Fibroblast of lung (primary cell): ENCODE results near the gene SPAAR.
"Not testable (repeated sequence)": the region's sequence is repeated elsewhere in the genome, so short reads cannot be mapped to it uniquely, and the experiment has no call there.

Source experiments
- CTCF ChIP-seq, 2 donors: IDR thresholded peaks in 1 of 2; conservative IDR thresholded peaks in 1 of 2; 1 replicate in 1 of 2; 2 replicates in 1 of 2; pipeline ENCODE4 v1.5.1; 2011 to 2012; ENCODE audit warnings: low read length in 2 of 2, control low read depth in 1 of 2, inconsistent platforms in 1 of 2, low read depth in 1 of 2, mild to moderate bottlenecking in 1 of 2
- EZH2 ChIP-seq: IDR thresholded peaks from 2 replicates; pipeline ENCODE4 v1.5.1; 2012; ENCODE audit warnings: low read length, control low read depth, mild to moderate bottlenecking; ENCODE audit errors: missing control alignments

GRCh38 chr9:35934069-35934468, 24.8 kb downstream of the SPAAR start:
- TF ChIP-seq CTCF (conservative IDR thresholded peaks at IDR 0.05 in 1 of 2, IDR thresholded peaks at IDR 0.05 in 1 of 2; ENCODE audit: low read depth in 1 of 2, low read length in 2 of 2); EZH2: not testable (repeated sequence)
